Measurements from ENCODE around the gene SERPINI1.

SERPINI1 gene

DNA sequence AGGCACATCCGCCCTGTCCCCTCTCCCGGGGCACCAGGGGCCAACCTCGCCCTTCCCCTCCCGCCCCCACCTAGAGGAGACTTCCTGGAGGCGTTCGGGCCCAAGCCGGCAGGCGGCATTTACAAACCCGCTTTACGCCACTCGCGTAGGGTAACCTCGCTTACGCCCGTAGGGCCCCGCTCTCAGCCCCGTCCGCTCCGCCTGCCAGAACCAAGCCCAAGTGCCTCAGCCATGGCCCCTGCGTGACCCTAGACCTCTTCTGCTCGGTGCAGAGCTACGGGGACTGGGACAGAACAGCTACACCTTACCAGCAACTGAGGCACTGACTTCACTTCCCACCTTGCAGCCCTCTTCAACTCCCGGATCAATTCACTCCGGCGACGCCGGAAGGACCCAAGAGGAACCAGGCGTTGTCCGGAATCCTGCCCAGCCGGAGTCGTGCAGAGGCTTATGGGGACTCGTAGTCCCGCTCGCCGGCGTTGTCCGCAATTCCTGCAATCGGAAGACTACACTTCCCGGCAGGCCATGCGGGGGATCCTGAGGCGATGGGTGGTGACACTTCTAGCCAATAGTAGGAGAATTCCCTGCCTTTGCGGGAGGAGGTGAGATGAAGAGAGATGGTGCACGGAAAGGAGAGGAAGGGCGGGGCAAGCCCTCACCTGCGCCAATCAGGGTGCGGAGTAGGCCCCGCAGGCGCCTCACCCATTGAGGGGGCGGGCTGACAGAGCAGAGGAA, 856 bp upstream of the SERPINI1 start, which contains the start of gene PDCD10:
PDCD10 (minus strand) TSS at position 395 of the 735 bp plus-strand sequence. CDS start 14,735 bp downstream, outside the sequence.
- DNase-seq (ENCODE audit: low read depth in 2 of 2) = peak; percentile 89 to 90

DNA sequence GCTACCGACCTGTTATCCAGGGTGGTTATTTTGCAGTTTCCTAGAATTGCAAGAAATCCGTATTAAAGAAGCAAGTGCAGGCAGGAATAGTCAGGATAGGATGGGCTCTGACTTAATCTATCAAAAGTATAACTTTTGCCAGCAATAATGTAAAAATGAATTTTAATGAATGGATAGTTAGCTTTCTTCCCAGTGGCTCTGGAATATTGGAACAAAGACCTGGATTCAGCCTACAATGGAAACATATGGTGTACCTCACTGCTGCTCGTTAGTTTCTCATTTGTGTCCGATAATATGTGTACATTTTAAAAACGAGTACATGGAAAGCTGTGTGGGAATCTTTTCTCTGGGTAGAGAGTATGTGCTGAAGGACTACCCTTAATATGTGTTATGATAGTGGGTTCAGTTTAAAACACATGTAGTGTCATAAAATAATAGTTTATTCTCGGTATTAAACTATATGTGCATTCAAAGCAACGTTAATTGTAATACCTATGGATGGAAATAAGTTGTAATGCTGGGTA, 805 bp downstream of the SERPINI1 start:
- DNase-seq (ENCODE audit: low read depth in 2 of 2) = no peak

DNA sequence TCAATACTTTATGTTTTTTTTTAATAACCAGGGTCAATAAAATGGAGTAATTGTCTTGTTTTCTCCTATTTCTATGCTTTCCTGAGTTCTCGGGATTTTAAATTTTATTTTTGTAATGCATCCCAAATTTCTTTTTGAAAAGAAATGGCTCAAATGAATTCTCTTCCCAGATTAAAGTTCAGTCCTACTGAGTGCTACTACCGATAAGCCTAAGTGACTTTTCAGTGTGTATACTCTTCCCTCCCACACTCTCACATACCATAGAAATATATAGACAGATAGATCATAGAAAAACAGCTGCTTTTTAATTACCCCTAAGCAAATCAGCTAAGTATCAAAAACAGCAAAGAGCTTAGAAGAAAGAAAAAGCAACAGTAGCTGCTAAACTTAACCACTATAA, 1.5 kb downstream of the SERPINI1 start:
- DNase-seq (ENCODE audit: low read depth in 2 of 2) = no peak

DNA sequence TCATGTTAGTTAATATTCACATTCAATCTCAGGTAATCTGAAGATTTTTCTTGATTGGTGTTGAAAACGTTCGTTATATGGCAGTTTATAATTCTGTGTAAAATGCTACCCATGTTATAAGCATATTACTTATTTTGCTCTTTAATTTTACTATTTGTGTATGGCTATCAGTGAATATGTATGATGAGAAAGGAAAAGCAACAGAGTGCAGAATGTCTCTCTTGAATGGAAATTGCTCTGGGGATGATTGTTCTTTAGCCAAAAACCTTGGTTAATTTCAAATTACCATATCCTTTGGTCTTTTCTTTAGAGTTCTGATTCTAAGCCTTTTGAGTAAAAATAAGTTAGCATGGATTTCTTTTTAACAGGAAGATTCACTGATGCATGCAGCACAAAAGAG, 2.5 kb downstream of the SERPINI1 start:
- no peak for DNase-seq (ENCODE audit: low read depth in 2 of 2)

DNA sequence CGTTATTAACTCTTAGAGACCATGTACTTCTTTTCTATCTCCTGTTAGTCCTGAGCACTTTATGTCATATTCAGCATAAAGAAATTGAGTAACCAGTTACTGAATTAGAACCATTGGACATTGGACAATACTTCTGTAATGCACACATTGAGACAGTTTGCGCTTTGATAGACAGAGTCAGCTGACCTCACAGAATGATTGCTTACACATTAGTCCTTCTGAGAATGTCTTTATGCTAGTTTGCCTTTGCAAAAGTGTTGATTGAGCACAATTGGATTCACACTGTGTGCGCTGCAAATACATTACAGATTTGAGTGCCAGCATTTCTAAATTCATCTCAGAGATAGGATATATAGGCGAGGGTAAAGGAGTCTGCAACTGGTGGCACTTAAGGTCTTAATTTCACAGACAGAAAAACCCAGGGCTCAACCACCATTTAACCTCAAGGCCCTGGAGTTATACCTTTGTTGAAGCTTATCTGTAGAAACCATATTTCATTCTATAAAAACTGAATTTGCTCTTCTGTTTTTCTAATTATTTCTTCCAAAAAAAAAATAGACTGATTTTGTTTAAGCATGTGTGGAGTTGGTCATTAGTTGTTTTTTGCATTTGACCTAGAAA, 3.8 kb downstream of the SERPINI1 start:
- DNase-seq (ENCODE audit: low read depth in 2 of 2) = no peak

DNA sequence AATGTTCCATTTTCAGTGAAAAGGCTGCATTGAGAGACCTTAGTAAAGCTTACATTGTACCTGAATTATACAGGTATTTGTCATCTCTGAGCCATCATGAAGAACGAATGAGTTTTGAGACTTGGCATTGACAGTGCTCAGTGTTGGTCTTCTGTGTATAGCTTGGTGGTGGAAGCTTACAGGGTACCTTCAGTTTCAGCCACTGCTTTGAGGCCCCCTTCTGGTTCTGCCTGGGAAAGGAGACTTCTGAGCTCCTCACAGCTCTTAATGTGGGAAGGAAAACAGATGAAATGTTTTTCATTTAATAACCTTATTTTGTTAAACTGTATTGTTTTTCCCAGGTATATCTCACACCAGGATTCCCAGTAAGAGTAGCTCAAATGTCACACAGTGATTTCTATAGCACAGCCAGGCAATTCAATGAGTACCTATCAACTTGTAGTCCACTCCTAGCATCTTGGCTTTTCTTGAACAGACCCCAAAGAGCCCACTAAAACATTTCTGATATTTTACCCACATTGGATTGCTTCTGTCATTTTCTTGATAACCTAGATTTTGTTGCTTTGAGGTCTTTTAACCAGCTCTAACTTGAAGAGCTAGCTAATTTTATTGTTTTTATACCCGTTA, 5.6 kb downstream of the SERPINI1 start:
- DNase-seq (ENCODE audit: low read depth in 2 of 2) = peak in 1 of 2 donors; percentile 2

DNA sequence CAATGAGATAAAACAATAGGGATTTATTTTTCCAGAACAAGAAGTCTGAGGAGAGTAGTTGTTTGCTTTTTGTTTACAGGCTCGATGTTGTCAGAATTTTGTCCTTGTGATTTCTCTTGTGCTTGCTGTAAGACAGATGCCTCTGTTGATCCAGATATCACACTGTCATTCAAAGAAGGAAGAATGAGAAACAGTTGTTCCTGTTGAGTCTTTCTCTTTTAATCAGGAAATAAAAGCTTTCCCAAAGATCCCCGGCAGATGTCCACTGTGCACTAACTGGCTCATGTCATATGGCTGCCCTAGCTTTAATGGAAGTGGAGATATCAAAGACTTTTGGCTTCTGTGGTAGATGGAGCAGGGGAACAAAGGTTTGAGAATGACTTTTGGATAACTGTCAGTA, 6.8 kb downstream of the SERPINI1 start:
- DNase-seq (ENCODE audit: low read depth in 2 of 2) = no peak

DNA sequence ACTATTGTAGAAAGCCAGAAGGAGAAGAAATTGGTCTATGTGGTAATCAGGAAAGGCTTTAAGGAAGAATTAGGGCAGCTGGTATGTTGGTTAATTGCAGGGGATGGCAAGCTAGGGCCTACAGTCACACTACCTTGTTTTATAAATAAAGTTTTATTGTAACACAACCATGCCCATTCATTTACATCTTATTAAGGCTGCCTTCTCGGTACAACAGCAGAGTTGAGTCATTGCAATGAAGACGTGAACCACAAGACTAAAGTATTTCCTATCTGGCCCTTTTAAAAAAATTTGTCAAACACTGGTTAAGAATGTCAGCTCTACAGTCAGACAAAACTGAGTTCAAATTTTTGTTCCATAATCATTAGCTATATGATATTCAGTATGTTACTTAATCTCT, 8.3 kb downstream of the SERPINI1 start:
- DNase-seq (ENCODE audit: low read depth in 2 of 2) = no peak

DNA sequence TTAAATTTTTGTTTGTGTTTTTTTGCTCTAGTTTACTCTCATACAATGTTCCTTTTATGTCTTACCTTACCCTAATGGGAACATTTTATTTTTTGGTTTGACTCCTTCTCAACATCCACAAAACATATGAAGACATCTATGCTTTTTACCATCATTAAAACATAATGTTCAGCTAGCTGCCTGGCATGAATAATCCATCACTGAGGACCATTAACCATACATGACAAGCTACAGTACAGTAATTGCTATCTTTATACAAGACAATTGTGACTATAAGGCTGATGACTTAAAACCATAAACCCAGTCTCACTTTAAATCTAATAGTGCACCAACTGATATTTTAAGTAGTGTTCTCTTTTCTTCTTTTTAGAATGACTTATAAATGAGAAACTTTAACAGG, 13.7 kb downstream of the SERPINI1 start:
- no peak for DNase-seq (ENCODE audit: low read depth in 2 of 2)

DNA sequence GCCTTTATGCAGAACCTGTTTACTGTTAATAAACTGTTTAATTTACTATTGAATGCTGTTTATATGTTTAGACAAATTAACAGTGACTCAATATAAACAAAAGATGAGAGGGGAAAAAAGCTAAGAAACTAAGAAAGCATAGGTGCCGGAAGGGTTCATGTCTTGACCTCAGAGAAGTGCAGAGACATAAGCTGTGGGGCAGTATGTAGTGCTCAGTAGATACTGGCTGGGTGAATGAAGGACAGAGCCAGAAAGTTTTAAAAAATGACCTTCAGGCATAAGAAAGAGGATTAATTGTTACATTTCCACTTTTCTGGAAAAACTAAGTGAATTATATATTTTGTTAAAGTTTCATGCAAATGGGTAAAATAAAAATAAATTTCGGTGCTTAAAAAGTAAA, 14.2 kb downstream of the SERPINI1 start:
- DNase-seq (ENCODE audit: low read depth in 2 of 2) = no peak

DNA sequence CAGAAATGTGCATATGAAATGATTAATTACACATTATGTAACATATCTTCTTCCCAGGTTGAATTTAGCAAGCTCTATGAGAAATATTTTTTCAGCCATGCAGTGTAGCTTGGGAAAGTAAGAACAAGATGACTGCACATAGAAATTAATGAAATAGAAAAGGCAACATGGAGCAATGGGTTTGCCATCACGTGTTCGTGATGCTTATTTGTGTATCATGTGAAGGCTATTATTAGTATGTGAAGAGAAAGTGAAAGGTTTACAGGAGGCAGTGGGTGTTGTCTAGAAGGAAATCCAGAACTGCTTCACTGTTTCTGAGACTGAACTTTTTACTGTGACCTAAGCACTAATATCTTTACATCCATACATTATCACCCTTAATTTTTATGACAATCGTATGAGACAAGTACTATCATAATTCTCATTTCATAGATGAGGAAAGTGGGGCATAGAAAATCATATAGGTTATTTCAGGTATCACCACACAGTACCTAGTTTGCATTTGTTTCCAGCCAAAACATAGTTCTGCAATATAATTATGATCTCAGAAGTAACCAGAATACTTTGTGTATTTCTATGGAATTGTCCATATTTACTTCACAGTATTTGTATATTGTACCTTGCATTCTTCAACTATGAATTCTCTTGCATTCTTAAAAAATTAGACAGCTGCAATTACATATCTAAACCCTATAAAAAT, 14.9 kb downstream of the SERPINI1 start:
- DNase-seq (ENCODE audit: low read depth in 2 of 2) = no peak

DNA sequence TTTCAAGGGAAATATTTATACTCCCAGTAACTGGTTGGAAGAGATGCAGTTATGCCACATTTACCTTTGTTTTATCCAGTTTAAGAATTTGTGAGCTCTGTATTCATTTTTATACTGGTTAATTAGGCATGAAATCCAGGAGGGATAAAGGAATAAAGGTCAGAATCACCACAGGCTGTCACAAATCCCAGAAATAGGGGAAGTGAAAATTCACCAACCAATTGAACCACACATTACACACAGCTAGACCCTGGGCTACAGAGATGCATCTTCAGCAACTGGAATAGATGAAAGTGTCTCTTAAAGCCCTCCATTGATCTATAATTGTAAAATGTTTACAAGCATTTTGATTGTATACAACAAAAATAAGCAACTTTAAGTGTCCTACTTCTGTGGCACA, 18.5 kb downstream of the SERPINI1 start:
- no peak for DNase-seq (ENCODE audit: low read depth in 2 of 2)

DNA sequence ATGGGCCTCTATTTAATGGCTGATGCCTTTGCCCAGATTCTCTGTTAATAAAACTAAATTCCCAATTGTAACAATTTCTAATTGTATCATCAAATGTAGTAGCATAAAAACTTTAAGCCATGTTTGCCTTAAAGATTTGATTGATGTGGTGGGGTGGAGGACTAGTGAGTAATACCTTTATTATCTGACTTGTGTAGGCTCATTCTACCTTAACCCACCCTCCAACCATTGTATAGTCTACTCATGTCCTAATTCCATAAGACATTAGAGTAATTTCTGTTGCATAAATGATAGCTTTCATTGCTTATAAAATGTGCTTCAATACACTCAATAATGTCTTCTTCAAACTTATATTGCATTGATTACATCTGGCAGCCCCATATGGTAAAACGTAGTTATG, 25.8 kb downstream of the SERPINI1 start:
- DNase-seq (ENCODE audit: low read depth in 2 of 2) = no peak

DNA sequence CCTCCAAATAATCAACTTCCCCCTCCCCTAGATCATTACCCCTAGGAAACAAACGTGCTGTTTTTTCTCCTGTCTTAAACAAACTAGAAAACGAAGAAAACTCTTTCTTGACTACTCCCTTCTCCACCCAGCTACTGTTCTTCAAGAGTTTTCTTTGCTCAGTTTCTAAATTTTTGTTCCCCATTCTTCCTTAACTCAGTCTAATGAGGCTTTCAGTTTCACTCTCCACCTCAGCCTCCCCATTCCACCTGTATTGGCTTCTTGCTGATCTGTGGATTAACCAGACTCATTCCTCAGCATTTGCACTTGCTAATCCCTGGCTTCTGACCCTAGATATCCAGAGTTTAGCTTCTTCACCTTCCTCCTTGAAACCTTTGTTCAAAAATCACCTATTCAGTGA, 26.8 kb downstream of the SERPINI1 start:
- no peak for DNase-seq (ENCODE audit: low read depth in 2 of 2)

DNA sequence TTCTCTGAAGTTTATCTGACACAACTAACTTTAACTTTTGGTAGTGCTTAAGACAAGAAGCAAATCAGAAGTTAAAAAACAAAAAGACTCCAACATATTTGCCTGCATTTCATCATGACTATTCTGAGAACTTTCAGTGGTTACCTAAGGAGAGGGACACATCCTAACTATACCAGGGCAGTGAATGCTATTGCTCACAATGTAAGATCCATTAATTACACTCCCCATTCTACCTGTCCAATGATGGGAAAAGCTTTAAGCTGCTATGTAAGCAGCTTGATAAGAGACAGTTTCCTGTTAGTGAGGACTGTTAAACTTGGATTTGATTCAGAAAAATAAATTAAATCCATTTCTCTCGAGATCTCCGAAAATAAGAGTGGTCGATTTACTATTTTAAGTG, 37.5 kb downstream of the SERPINI1 start:
- no peak for DNase-seq (ENCODE audit: low read depth in 2 of 2)

DNA sequence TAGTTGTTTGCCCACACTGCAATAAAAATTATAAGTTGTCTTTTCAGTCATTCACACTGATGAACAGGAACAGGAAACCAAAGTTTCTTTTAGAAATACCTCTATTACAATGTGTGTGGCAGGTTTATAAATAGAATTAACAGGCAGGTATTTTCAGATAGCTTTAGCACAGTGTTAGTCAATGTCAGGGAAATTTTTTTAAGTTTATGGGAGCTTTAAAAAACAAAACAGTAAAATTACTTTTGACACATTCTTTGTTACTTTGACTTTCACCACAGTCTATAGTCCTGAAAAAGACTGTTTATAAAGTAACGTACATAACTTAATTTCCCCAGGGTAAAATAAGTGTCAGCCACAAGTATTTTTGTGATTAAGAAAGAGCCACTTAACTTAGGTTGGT, 38.1 kb downstream of the SERPINI1 start:
- no peak for DNase-seq (ENCODE audit: low read depth in 2 of 2)

DNA sequence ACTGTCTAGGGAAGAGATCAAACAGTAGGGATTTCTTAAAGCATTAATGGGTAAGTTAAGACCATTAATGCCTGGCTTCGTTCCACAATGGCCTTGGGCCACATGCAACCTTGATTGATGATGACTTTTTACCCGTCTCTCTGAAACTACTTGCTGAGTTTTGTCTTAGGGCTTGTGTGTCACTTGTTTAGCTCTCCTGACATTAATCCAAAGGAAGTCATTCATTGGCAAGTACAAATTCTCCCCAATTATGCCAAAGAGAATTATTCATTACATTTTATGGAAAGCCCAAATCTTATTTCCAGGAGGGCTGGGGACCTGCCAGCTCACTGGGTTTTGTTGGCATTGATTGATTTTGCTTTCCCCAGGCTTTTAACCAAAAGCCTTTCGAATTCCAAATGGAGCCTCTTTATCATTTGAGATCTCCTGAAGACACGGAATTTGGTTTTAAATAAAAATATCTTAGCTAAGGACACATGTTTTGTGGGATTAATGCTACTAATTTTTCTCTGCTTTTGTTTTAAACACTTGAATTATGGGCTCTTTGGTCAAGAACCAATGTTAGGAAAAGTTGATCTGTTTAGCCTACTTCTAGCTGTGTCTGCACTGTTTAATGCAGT, 40.7 kb downstream of the SERPINI1 start:
- no peak for DNase-seq (ENCODE audit: low read depth in 2 of 2)

DNA sequence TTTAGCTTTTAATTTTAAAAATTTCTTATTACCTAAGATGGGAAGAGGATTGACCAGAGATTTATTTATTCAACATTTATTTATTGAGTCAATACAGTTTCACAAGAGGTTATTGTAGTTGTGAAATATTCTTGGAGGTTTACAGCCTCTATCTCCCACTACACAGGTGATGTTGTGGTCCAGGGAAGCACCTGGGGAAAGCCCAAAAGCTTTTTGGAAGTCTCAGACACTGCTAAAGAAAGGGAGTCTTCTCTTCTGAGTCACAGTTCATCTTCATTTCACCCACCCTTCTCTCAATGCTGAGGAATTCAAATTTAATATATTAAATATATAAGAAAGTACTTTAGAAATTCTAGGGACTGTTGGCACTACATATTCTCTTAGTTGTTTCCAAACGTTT, 41.8 kb downstream of the SERPINI1 start:
- DNase-seq (ENCODE audit: low read depth in 2 of 2) = no peak

DNA sequence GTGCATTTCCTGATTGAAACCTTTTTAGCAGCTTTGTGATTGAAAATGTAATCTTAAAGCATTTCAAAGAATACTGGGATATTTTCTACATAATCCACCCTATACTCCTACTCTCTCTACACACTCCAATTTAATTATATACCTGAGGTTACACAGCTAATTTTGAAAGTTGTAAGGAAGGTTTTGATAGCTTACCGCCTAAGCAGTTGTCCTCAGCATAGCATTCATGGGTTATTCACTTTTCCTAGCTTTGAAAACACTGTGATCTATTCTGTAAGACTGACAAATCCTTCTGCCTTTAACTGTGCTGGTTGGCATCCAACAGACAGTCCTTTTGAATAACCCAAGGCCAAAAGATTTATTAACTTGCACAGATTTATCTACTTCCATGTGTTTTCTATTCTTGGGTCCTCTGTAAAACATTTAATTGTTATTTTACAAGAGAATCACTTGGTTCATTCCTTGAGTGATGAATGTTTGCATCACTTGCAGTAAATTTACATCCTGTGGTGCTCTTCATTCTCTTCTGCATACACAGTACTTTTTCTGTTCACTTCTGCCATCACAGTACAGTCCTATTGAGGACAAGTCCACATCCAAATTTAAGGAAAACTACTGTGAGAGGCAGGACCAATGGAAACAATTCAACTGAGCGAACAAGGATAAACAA, 44.8 kb downstream of the SERPINI1 start:
- DNase-seq (ENCODE audit: low read depth in 2 of 2) = no peak

DNA sequence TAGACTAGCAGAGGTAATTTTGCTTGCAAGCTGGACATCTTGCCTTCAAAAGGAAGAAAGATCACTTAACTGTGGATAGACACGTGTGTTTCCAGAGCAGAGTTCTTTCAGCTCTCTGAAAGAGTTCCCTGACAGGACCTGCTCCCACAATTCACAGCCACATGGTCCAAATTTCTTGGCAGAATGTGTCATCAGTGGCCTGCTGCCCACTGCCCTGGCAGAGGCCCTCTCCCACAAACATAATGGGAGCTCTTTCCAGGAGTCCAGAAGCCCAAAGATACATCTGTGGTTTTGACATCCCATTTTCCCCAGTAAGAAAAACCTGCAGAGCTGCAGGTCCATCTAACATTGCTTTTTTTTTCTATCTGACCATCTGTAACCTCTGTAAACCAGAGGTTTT, 48.3 kb downstream of the SERPINI1 start:
- DNase-seq (ENCODE audit: low read depth in 2 of 2) = no peak

DNA sequence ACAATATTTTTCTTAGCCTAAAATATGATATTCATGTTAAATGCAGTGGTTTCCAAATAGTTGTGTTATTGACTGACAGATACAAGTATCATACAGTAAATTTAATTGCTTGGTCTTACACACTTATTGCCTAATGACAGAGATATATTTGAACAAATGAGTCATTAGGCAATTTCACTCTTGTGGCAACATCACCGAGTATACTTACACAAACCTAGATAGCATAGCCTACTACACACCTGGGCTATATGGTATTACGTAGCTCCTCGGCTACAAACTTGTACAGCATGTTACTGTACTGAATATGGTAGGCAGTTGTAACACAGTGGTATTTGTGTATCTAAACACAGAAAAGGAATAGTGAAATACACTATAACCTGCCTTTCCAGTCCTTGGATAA, 50.3 kb downstream of the SERPINI1 start:
- DNase-seq (ENCODE audit: low read depth in 2 of 2) = no peak

All from stimulated activated CD4-positive, alpha-beta T cell treated with anti-CD3 and anti-CD28 coated beads, Interleukin-1b, Interleukin-23, amount 100 ng/mL, for 4 hours (primary cell).